Psoas muscle (tissue), 8 donors: ENCODE results near the gene EPHA4. TPM values are rescaled to one million over a fixed set of nuclear protein-coding genes. Genes with fewer than 3 reads are reported as not detected.

Experiments used
- ATAC-seq, 4 donors: fragments of 200-7000 bp; cut with Tn5 transposase; one replicate each; pipeline ENCODE4 v1.9.1; 2020; ENCODE audit warnings: moderate library complexity in 3 of 4, mild to moderate bottlenecking in 2 of 4
- DNase-seq, 2 donors: peaks; one replicate each; pipeline ENCODE4 v3.0.0-alpha.2; 2020
- H3K27ac ChIP-seq: fragments of 200-600 bp; one replicate; pipeline ENCODE4 v1.8.0; 2022
- H3K27me3 ChIP-seq, 3 donors: fragments of 200-600 bp in 1 of 3; one replicate each; pipeline versions ENCODE4 v1.6.1 to v1.8.0; 2013 to 2022; ENCODE audit warnings: low read length in 2 of 3, mild to moderate bottlenecking in 2 of 3, moderate library complexity in 1 of 3; ENCODE audit not compliant: insufficient read depth in 3 of 3
- H3K36me3 ChIP-seq, 2 donors: fragments of 200-600 bp in 1 of 2; one replicate each; pipeline versions ENCODE4 v1.6.1 to v1.8.0; 2013 to 2022; ENCODE audit warnings: low read depth in 1 of 2, mild to moderate bottlenecking in 1 of 2, moderate library complexity in 1 of 2; ENCODE audit not compliant: insufficient read depth in 1 of 2
- H3K4me1 ChIP-seq: fragments of 200-600 bp; one replicate; pipeline ENCODE4 v1.8.0; 2022
- H3K4me3 ChIP-seq: fragments of 200-600 bp; one replicate; pipeline ENCODE4 v1.8.0; 2022; ENCODE audit warnings: mild to moderate bottlenecking
- H3K9me3 ChIP-seq: fragments of 200-600 bp; one replicate; pipeline ENCODE4 v1.8.0; 2022
- CTCF ChIP-seq: fragments of 200-600 bp; IDR thresholded peaks from one replicate; pipeline ENCODE4 v1.8.0; 2022; ENCODE audit warnings: antibody characterized with exemption
- WGBS, 3 donors: extraction: QIAGEN DNeasy Blood & Tissue Kit; methylation state at CpG; one replicate each; pipeline versions ENCODE4 v1.1.6 to v1.1.7; 2013; 5-methylcytosine and 5-hydroxymethylcytosine counted together
- intact Hi-C, 2 donors: fragments of 100-400 bp; cut with DNase I; formaldehyde crosslinking; loops; one replicate each; pipeline versions ENCODE4 v1.11.0 to v1.14.2; 2022
- polyA plus RNA-seq, 3 donors: library from polyadenylated mRNA; stranded (reverse); fragments of 200-250 nt; gene quantifications; one replicate each; pipeline ENCODE4 v1.2.3, GENCODE V29; 2013
- total RNA-seq, 4 donors: library from RNA; stranded (reverse); fragmentation: NEBNext Ultra II Directional in 2 of 4; extraction: Animal tissue kit (Norgen Biotek cat#: 25700) in 2 of 4; gene quantifications; one replicate each; pipeline versions ENCODE4 v1.2.1 to v1.2.4, GENCODE V29; 2021 to 2023
- donor health status: healthy with polysubstance abuse.
- donor health status: DM: no; HTN: no; CAD: no; lungs with moderate emphysema.
- donor health status: Bipolar disorder and iron deficiency.
- donor health status: healthy.
- donor health status: DM: yes; HTN: yes; CAD: no.
- donor health status: DM: no; HTN: no; CAD: no.
- donor health status: DM: no; HTN: no; CAD: no.
- donor health status: DM: yes; HTN: yes; CAD: no.

Gene EPHA4
- total and polyA plus RNA-seq, 7 donors: 0.76 to 6.3 (median 3.8) TPM

- Histone ChIP-seq H3K36me3 (no peaks in the 10 kb centered on the region), H3K27ac (no peak overlapping the region), H3K4me3 (no peak overlapping the region), H3K9me3 (no peaks in the 10 kb centered on the region), H3K27me3 (no peaks in the 10 kb centered on the region), H3K4me1 (peaks cover 9% of the 10 kb centered on the region)
- 66 to 69% (median 69%) methylated on average over 8 of the region's 8 CpGs for WGBS, 3 donors
- intact Hi-C loops: no loop called here
- no peak for DNase-seq
- ATAC-seq: peak in 1 of 4 donors; percentile 32
- TF ChIP-seq CTCF: no peak
Measured at GRCh38 chr2:221529177-221529942, 42.7 kb downstream of the EPHA4 start.

- no peak overlapping the region for H3K4me3 ChIP-seq
- peaks cover 9% of the 10 kb centered on the region for H3K4me1 ChIP-seq
- no peak for DNase-seq
- no peaks in the 10 kb centered on the region for H3K27me3 ChIP-seq
- no peaks in the 10 kb centered on the region for H3K9me3 ChIP-seq
- WGBS, 3 donors: 56 to 64% (median 59%) methylated on average over 6 of the region's 6 CpGs
- no peak for TF ChIP-seq CTCF
- no peaks in the 10 kb centered on the region for H3K36me3 ChIP-seq
- no peak for ATAC-seq
- intact Hi-C loops: no loop called here
- peak overlapping the region; percentile 23 for H3K27ac ChIP-seq
Measured at GRCh38 chr2:221527776-221528309, 44.3 kb downstream of the EPHA4 start.

GRCh38 chr2:221524158-221524557 lies 47.9 kb downstream of the EPHA4 start:
- ATAC-seq: no peak
- no peak for TF ChIP-seq CTCF
- intact Hi-C loops: no loop called here
- WGBS, 3 donors: 91 to 93% (median 92%) methylated on average over 6 of the region's 6 CpGs
- no peaks in the 10 kb centered on the region for H3K36me3 ChIP-seq
- H3K9me3 ChIP-seq: no peaks in the 10 kb centered on the region
- no peaks in the 10 kb centered on the region for H3K4me1 ChIP-seq
- H3K27me3 ChIP-seq: no peaks in the 10 kb centered on the region
- no peak overlapping the region for H3K4me3 ChIP-seq
- DNase-seq: no peak
- no peak overlapping the region for H3K27ac ChIP-seq

- intact Hi-C loops: no loop called here
- peaks cover 16% of the 10 kb centered on the region for H3K4me1 ChIP-seq
- 74 to 80% (median 74%) methylated on average over 3 of the region's 3 CpGs for WGBS, 3 donors
Measured at GRCh38 chr2:221521233-221521845, 50.8 kb downstream of the EPHA4 start.

More at GRCh38 chr2:221521233-221521845, 50.8 kb downstream of the EPHA4 start:
- Histone ChIP-seq H3K4me3 (no peak overlapping the region), H3K36me3 (no peaks in the 10 kb centered on the region), H3K27ac (no peak overlapping the region), H3K27me3 (no peaks in the 10 kb centered on the region), H3K9me3 (no peaks in the 10 kb centered on the region)
- ATAC-seq: no peak
- DNase-seq: no peak
- TF ChIP-seq CTCF: no peak
